ENCODE measurements around the gene GOLGA6A. TPM values are rescaled to one million over a fixed set of nuclear protein-coding genes. Genes with fewer than 3 reads are reported as not detected.
"Not testable (repeated sequence)": the region's sequence is repeated elsewhere in the genome, so short reads cannot be mapped to it uniquely, and the experiment has no call there.

The GOLGA6A gene
- total RNA-seq, 1 donor from 2014 or later, result not detected

- no peak overlapping the region for H3K4me3 Mint-ChIP-seq
- no peak overlapping the region for H3K27ac Mint-ChIP-seq
- H3K4me1 Mint-ChIP-seq, result peaks cover 2% of the 10 kb centered on the region
- intact Hi-C loops (cut with micrococcal nuclease), result no loop called here
- DNase-seq, result no peak
- no peaks in the 10 kb centered on the region for H3K36me3 Mint-ChIP-seq (ENCODE audit: low read depth)
- peaks cover 33% of the 10 kb centered on the region for H3K27me3 Mint-ChIP-seq
- H3K9me3 Mint-ChIP-seq, result no peaks in the 10 kb centered on the region
These were observed 40.2 kb upstream of the GOLGA6A start for GRCh38 chr15:74122403-74123130.

DNA sequence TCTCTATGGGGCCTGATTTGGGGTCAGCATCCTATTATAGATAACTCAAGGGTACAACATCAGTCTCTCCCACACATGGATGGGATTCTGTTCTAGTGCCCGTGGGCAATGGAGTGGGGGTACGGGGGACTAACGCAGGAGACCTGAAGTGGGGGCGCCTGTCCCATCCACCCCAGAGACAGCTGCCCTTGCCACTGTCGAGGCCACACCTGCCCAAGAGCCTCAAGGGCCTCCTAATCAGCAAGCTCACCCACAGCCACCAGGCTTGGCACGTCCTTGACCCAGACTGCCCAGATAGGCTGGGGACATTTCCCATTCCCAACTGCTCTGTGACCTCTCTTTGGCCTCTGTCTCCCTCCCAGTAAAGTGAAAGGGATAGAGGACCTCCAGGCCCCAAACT is 39.5 kb upstream of the GOLGA6A start:
- Mint-ChIP-seq H3K4me3 (no peak overlapping the region), H3K4me1 (no peaks in the 10 kb centered on the region), H3K27me3 (peaks cover 28% of the 10 kb centered on the region), H3K27ac (no peak overlapping the region), H3K36me3 (ENCODE audit: low read depth) (no peaks in the 10 kb centered on the region), H3K9me3 (no peaks in the 10 kb centered on the region)
- intact Hi-C loops (cut with micrococcal nuclease), result no loop called here
- no peak for DNase-seq

DNA sequence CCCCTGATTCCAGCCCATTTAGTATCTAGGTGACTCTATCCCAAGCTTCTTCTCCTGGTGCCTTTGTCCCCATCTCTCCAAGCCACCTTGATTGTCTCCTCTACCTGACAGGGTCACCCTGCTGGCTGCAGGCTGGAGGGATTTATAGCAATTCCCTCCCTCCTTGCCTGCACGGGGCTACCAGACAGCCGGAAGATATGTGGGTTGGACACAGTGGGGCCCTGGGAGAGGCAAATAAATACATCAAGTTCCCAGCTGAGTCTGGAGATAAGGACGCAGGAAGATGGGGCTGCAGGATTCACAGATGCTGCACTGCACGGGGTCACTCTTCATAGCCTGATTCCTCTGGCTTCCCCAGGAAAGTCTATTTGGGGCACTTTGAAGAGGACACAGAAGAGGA is 38.7 kb upstream of the GOLGA6A start:
- Mint-ChIP-seq H3K4me1 (no peaks in the 10 kb centered on the region), H3K36me3 (ENCODE audit: low read depth) (no peaks in the 10 kb centered on the region), H3K4me3 (no peak overlapping the region)

DNA sequence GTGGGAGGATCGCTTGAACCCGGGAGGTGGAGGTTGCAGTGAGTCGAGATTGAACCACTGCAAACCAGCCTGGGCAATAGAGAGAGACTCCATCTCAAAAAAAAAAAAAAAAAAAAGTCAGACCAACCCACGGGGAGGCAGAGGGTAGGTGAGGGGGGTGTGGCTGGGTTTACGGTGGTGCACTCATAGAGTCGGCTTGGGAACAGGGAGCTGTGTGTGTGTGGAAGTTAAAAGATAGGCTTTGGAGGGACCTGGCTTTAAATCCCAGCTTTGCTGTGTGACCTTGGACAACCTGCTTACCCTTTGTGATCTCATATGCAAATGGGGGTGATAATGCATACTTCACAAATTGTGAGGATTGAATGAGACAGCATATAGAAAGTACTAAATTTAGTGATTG is 38.1 kb upstream of the GOLGA6A start:
- Mint-ChIP-seq H3K27ac (no peak overlapping the region), H3K27me3 (peaks cover 24% of the 10 kb centered on the region), H3K4me3 (no peak overlapping the region), H3K9me3 (no peaks in the 10 kb centered on the region), H3K36me3 (ENCODE audit: low read depth) (no peaks in the 10 kb centered on the region), H3K4me1 (no peaks in the 10 kb centered on the region)
- no peak for DNase-seq
- intact Hi-C loops (cut with micrococcal nuclease), result no loop called here

More for the DNA sequence above, 38.7 kb upstream of the GOLGA6A start:
- Mint-ChIP-seq H3K27me3 (peaks cover 24% of the 10 kb centered on the region), H3K9me3 (no peaks in the 10 kb centered on the region), H3K27ac (no peak overlapping the region)
- intact Hi-C loops (cut with micrococcal nuclease), result no loop called here
- no peak for DNase-seq

DNA sequence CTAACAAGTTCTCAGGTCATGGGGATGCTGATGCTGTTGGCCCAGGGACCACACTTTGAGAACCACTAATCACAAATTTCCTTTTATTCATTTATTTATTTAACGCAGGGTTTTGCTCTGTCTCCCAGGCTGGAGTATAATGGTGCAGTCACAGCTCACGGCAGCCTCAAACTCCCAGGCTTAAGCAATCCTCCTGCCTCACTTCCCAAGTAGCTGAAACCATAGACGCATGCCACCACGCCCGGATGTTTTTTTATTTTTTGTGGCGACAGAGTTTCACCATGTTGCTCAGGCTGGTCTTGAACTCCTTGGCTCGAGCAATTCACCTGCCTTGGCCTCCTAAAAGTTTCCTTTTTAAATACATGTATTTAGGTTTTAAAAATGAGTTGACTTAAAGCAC is 27.4 kb upstream of the GOLGA6A start:
- intact Hi-C loops (cut with micrococcal nuclease), result no loop called here
- no peaks in the 10 kb centered on the region for H3K4me1 Mint-ChIP-seq
- H3K36me3 Mint-ChIP-seq (ENCODE audit: low read depth), result no peaks in the 10 kb centered on the region
- H3K27me3 Mint-ChIP-seq, result peaks cover 5% of the 10 kb centered on the region
- no peak overlapping the region for H3K27ac Mint-ChIP-seq
- no peak overlapping the region for H3K4me3 Mint-ChIP-seq
- DNase-seq, result no peak
- H3K9me3 Mint-ChIP-seq, result no peaks in the 10 kb centered on the region

- DNase-seq; intact Hi-C loops (cut with micrococcal nuclease); H3K27me3 Mint-ChIP-seq; H3K36me3 Mint-ChIP-seq (ENCODE audit: low read depth); H3K27ac Mint-ChIP-seq; H3K4me1 Mint-ChIP-seq; H3K4me3 Mint-ChIP-seq; H3K9me3 Mint-ChIP-seq: not testable (repeated sequence)
These were observed 26.3 kb upstream of the GOLGA6A start for GRCh38 chr15:74108611-74109010.

GRCh38 chr15:74108111-74108510 is 25.8 kb upstream of the GOLGA6A start:
- DNase-seq, result no peak

DNA sequence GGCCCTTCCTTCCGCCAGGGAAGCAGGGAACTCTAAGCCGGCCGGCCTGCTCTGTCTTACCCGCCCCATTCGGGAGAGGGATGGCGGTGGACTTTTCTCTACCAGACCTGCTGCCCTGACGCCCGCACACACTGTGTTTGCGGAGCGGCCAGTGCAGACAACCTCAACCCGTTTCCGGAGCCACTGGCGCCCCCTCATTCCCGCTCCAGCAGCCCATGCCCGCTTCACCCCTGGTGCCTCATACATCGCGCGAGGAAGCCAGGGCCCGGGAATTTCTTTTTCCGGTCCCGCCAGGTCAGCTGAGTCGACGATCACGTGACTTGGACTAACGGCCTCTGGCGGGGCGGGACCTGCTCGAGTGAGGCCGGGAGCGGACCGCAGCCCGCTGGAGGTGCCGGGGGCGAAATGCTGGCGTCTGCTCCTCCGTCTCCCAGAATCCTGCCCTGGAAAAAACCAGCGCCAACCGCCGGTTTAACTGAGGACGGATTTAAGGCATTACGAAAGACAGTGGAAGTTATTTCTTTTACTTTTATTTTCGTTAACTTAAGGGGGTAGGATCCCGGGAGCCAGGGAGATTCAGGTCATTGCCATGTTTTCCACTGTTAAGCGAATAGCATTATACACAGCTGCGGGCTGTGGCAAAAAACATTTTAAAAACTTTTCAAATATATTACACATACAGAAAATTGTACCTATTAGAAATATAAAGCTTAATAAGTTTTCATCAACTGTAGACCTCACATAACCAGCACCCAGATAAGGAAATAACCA is 17.8 kb upstream of the GOLGA6A start:
- peak; percentile 95 for DNase-seq
- intact Hi-C loops (cut with micrococcal nuclease); H3K27me3 Mint-ChIP-seq; H3K36me3 Mint-ChIP-seq (ENCODE audit: low read depth); H3K4me1 Mint-ChIP-seq; H3K9me3 Mint-ChIP-seq: not testable (repeated sequence)
- Mint-ChIP-seq H3K27ac (peak overlapping the region; percentile 91), H3K4me3 (peak overlapping the region; percentile 88)

More at GRCh38 chr15:74108111-74108510, 25.8 kb upstream of the GOLGA6A start:
- H3K27me3 Mint-ChIP-seq, result no peaks in the 10 kb centered on the region
- intact Hi-C loops (cut with micrococcal nuclease), result no loop called here
- H3K27ac Mint-ChIP-seq, result no peak overlapping the region
- no peak overlapping the region for H3K4me3 Mint-ChIP-seq
- H3K9me3 Mint-ChIP-seq, result no peaks in the 10 kb centered on the region
- no peaks in the 10 kb centered on the region for H3K4me1 Mint-ChIP-seq
- no peaks in the 10 kb centered on the region for H3K36me3 Mint-ChIP-seq (ENCODE audit: low read depth)

GRCh38 chr15:74096753-74097474 is 14.6 kb upstream of the GOLGA6A start:
- H3K36me3 Mint-ChIP-seq (ENCODE audit: low read depth); H3K4me3 Mint-ChIP-seq; intact Hi-C loops (cut with micrococcal nuclease); H3K27ac Mint-ChIP-seq; H3K27me3 Mint-ChIP-seq; H3K9me3 Mint-ChIP-seq; H3K4me1 Mint-ChIP-seq; DNase-seq: not testable (repeated sequence)

DNA sequence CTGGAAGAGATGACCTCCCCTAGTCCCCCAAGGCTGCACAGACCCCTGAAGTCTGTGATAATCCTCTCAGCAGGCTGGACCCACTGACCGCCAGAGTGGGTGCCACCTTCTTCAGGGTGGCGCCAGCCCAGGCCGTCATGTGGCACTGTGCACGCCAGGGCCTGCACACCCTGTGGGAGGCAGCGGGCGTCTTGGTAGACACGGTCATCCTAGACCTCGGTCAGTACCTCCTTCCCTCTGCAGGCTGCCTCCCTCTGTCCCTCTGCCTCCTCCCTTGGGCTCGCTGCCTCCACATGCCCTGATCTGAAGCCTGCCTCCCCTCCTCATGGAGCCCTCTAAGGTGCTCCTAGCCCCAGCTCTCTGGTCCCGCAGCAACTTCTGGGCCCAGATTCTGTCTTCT is 13.3 kb upstream of the GOLGA6A start:
- H3K27me3 Mint-ChIP-seq; DNase-seq; H3K36me3 Mint-ChIP-seq (ENCODE audit: low read depth); H3K27ac Mint-ChIP-seq; intact Hi-C loops (cut with micrococcal nuclease); H3K4me3 Mint-ChIP-seq; H3K9me3 Mint-ChIP-seq; H3K4me1 Mint-ChIP-seq: not testable (repeated sequence)

GRCh38 chr15:74094567-74094966 is 12.2 kb upstream of the GOLGA6A start:
- intact Hi-C loops (cut with micrococcal nuclease); H3K4me3 Mint-ChIP-seq; H3K36me3 Mint-ChIP-seq (ENCODE audit: low read depth); H3K9me3 Mint-ChIP-seq; DNase-seq; H3K27ac Mint-ChIP-seq; H3K4me1 Mint-ChIP-seq; H3K27me3 Mint-ChIP-seq: not testable (repeated sequence)

DNA sequence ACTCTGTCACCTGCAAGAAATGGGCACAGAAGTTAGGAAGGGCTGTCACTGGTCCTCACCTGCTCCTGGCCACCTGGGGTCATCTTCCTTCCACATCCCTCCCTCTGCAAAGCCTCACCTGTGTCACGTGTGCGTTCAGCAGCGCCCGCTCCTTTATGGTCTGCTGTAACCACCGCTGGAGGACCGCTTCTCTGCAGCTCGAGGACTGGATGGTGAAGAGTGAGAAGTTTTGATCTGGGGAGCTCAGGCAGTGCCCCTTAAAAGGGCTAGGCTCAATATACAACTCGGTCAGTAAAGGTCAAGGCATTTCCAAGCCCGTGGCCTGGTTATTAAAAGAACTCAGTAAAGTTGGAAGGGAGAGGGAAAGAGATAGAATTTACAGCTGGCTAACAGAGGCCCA is 6.6 kb downstream of the GOLGA6A start:
- H3K27ac Mint-ChIP-seq; H3K36me3 Mint-ChIP-seq (ENCODE audit: low read depth); DNase-seq; intact Hi-C loops (cut with micrococcal nuclease); H3K4me1 Mint-ChIP-seq; H3K9me3 Mint-ChIP-seq; H3K27me3 Mint-ChIP-seq; H3K4me3 Mint-ChIP-seq: not testable (repeated sequence)

DNA sequence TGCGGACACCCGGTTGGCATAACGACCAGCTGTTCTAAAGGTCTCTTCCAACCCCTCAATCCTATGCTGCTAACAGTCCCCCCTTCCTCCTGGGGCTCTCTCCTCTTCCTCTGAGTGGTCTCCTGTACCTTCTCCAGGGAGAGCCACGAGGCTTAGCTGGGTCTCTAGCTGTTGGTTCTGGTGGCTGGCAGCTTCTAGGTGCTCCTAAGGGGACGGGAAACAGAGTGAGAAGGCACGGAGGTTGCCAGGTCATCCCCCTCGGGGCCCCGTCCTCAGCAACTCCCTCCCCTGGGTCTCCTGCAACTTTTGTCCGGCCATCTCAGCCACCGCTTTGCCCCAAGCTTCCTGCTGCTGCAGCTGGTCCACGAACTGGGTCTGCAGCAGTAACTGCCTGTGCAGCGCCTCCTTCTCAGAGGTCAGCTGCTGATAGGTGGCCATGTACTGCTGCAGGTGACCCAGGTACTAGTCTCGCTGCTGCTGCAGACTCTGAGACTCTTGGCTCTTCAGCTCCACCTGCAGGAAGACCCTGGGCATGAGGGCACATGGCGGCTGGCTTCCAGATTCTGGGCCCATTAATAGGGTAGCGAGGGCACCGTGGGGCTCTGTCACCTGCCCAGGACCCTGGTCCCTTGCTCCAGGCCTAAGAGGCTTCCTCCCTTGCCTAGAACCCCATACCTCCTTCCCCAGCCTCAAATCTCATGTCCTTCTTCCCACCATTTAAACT is 9.6 kb downstream of the GOLGA6A start:
- DNase-seq, result peak; percentile 86
- H3K4me3 Mint-ChIP-seq; H3K9me3 Mint-ChIP-seq; intact Hi-C loops (cut with micrococcal nuclease); H3K27ac Mint-ChIP-seq; H3K4me1 Mint-ChIP-seq; H3K27me3 Mint-ChIP-seq; H3K36me3 Mint-ChIP-seq (ENCODE audit: low read depth): not testable (repeated sequence)

GRCh38 chr15:74072132-74072531 is 10.2 kb downstream of the GOLGA6A start:
- H3K4me3 Mint-ChIP-seq; H3K27ac Mint-ChIP-seq; H3K36me3 Mint-ChIP-seq (ENCODE audit: low read depth); H3K27me3 Mint-ChIP-seq; H3K9me3 Mint-ChIP-seq; DNase-seq; H3K4me1 Mint-ChIP-seq; intact Hi-C loops (cut with micrococcal nuclease): not testable (repeated sequence)
